GM23248 (cell line): ENCODE results near the gene GABBR2. TPM values are rescaled to one million over a fixed set of nuclear protein-coding genes. Genes with fewer than 3 reads are reported as not detected.

Experiments
- DNase-seq: peaks from one replicate; pipeline ENCODE4 v3.0.0-alpha.2; 2015
- H2AFZ ChIP-seq: fragments of 200-600 bp; sonication (generic); 2 replicates; pipeline ENCODE4 v1.6.1; 2016; ENCODE audit warnings: antibody characterized with exemption
- H3F3A ChIP-seq: fragments of 200-600 bp; sonication (generic); 2 replicates; pipeline ENCODE4 v1.6.1; 2016; ENCODE audit warnings: mild to moderate bottlenecking, antibody characterized with exemption, mixed run types; ENCODE audit not compliant: insufficient read depth
- H3K27ac ChIP-seq: fragments of 200-600 bp; sonication (generic); 2 replicates; pipeline ENCODE4 v1.5.1; 2016; ENCODE audit warnings: mild to moderate bottlenecking
- H3K27me3 ChIP-seq: fragments of 200-600 bp; sonication (generic); replicated peaks from 2 replicates; pipeline ENCODE4 v1.6.1; 2016; ENCODE audit warnings: mild to moderate bottlenecking; ENCODE audit not compliant: insufficient read depth
- H3K36me3 ChIP-seq: fragments of 200-600 bp; sonication (generic); 2 replicates; pipeline ENCODE4 v1.6.1; 2016; ENCODE audit warnings: low read depth, mild to moderate bottlenecking
- H3K4me1 ChIP-seq: fragments of 200-600 bp; sonication (generic); 2 replicates; pipeline ENCODE4 v1.6.1; 2016; ENCODE audit warnings: mild to moderate bottlenecking; ENCODE audit not compliant: insufficient read depth
- H3K4me2 ChIP-seq: fragments of 200-600 bp; sonication (generic); one replicate; pipeline ENCODE4 v1.6.1; 2016; ENCODE audit warnings: mild to moderate bottlenecking; ENCODE audit not compliant: unreplicated experiment
- H3K4me3 ChIP-seq: fragments of 200-600 bp; sonication (generic); 2 replicates; pipeline ENCODE4 v1.5.1; 2016; ENCODE audit warnings: mild to moderate bottlenecking
- H3K79me2 ChIP-seq: fragments of 200-600 bp; sonication (generic); 2 replicates; pipeline ENCODE4 v1.6.1; 2016; ENCODE audit warnings: mild to moderate bottlenecking; ENCODE audit not compliant: insufficient read depth
- H3K9ac ChIP-seq: fragments of 200-600 bp; sonication (generic); 2 replicates; pipeline ENCODE4 v1.6.1; 2016; ENCODE audit warnings: mild to moderate bottlenecking
- H3K9me2 ChIP-seq: fragments of 200-600 bp; sonication (generic); 2 replicates; pipeline ENCODE4 v1.6.1; 2016; ENCODE audit warnings: mixed run types, mild to moderate bottlenecking, moderate library complexity; ENCODE audit not compliant: insufficient read depth
- H3K9me3 ChIP-seq: fragments of 200-600 bp; sonication (generic); one replicate; pipeline ENCODE4 v1.6.1; 2017; ENCODE audit warnings: low read depth
- H4K20me1 ChIP-seq: fragments of 200-600 bp; sonication (generic); 2 replicates; pipeline ENCODE4 v1.6.0; 2016; ENCODE audit not compliant: insufficient read depth
- EZH2 ChIP-seq: fragments of 200-600 bp; sonication (generic); IDR thresholded peaks from 2 replicates; pipeline ENCODE4 v1.6.1; 2018; ENCODE audit warnings: antibody characterized with exemption, mild to moderate bottlenecking; ENCODE audit not compliant: insufficient read depth, poor library complexity, severe bottlenecking
- EZH2phosphoT487 ChIP-seq: fragments of 200-600 bp; sonication (generic); IDR thresholded peaks from 2 replicates; pipeline ENCODE4 v1.6.1; 2018; ENCODE audit warnings: antibody characterized with exemption, moderate library complexity, mild to moderate bottlenecking, low read depth; ENCODE audit not compliant: insufficient read depth
- WGBS, 2 experiments: methylation state at CpG; one replicate each; pipeline ENCODE4 v1.1.6; 2015 to 2017; ENCODE audit warnings: low lambda C conversion rate in 2 of 2, low coverage in 1 of 2; ENCODE audit errors: missing lambda C conversion rate in 2 of 2; 5-methylcytosine and 5-hydroxymethylcytosine counted together
- in situ Hi-C: fragments of 300-500 bp; cut with MboI; formaldehyde crosslinking; loops from 2 replicates; pipeline ENCODE4 v1.15.0; 2020
- polyA plus RNA-seq: library from polyadenylated mRNA; unstranded; fragments of >200 nt; fragmentation: Nextera tagmentation; extraction: Ambion mirVana; gene quantifications from 2 replicates; pipeline ENCODE4 v1.2.1, GENCODE V29; 2016
- total RNA-seq: library from RNA; depleted of rRNA; stranded (reverse); fragments of >200 nt; shearing (Covaris generic); gene quantifications from 2 replicates; pipeline ENCODE4 v1.2.3, GENCODE V29; 2014

GABBR2 gene
- total and polyA plus RNA-seq, 2 experiments from 2014 or later, result 7.5 to 13.4 TPM

DNA sequence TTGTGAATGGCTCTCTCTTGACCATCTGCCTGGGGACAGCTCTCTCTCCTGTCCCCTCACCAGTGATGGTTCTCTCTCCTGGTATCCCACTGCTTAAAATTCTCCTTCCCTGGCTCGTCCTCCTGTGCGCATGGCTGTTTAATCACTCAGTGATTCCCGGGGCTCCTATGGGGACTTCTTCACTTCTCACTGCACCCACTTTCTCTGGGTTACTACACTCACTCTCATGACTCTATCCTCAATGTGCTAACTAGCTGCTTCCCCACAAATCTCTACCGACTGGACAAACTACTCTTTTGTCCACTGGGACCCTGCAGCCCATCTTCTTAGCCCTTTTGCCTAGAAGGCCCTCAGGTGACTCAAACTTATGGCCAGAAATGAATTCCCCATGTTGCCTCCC lies 364.2 kb downstream of the GABBR2 start:
- no peak overlapping the region for H3K4me3 ChIP-seq
- H3K4me1 ChIP-seq, result no peaks in the 10 kb centered on the region
- no peak for DNase-seq
- H3K36me3 ChIP-seq, result no peaks in the 10 kb centered on the region
- H3K27me3 ChIP-seq, result no peaks in the 10 kb centered on the region
- no peaks in the 10 kb centered on the region for H4K20me1 ChIP-seq
- TF ChIP-seq EZH2phosphoT487, result no peak
- no peak for TF ChIP-seq EZH2
- no peak overlapping the region for H3K27ac ChIP-seq
- no peak overlapping the region for H3K4me2 ChIP-seq
- 56 to 62% methylated on average over 4 of the region's 4 CpGs for WGBS, 2 experiments
- H3K9me2 ChIP-seq, result no peaks in the 10 kb centered on the region
- no peaks in the 10 kb centered on the region for H3F3A ChIP-seq
- H3K9me3 ChIP-seq, result no peaks in the 10 kb centered on the region
- no peaks in the 10 kb centered on the region for H3K79me2 ChIP-seq
- no peak overlapping the region for H2AFZ ChIP-seq
- H3K9ac ChIP-seq, result no peak overlapping the region
- in situ Hi-C loops, result no loop called here

DNA sequence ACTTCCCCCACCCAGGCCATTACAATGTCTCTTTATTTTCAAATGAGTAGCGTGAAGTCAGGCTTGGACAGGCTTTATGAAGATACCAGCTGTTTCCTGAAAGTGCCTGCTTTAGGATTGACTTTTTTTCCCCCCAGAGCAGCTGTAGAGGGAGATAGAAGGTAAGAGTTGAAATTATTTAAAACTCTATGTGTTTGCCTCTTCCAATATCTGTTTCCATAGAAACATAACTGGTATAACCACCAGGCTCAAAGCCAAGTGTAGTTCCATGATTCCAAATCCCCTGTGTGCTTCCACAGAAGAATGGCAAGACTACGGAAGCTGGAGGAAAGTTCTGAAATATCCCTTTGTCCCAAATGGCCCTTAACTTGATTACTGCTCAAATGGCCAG lies 365.9 kb downstream of the GABBR2 start:
- H2AFZ ChIP-seq, result no peak overlapping the region
- H3K4me1 ChIP-seq, result no peaks in the 10 kb centered on the region
- no peaks in the 10 kb centered on the region for H3F3A ChIP-seq
- no peaks in the 10 kb centered on the region for H3K36me3 ChIP-seq
- DNase-seq, result no peak
- H3K9me2 ChIP-seq, result no peaks in the 10 kb centered on the region
- no peak overlapping the region for H3K27ac ChIP-seq
- TF ChIP-seq EZH2 (no peak), EZH2phosphoT487 (no peak)
- in situ Hi-C loops, result no loop called here
- no peaks in the 10 kb centered on the region for H4K20me1 ChIP-seq
- no peak overlapping the region for H3K9ac ChIP-seq
- H3K4me3 ChIP-seq, result no peak overlapping the region
- no peak overlapping the region for H3K4me2 ChIP-seq
- 70 to 75% methylated on average over 2 of the region's 2 CpGs for WGBS, 2 experiments
- no peaks in the 10 kb centered on the region for H3K79me2 ChIP-seq
- no peaks in the 10 kb centered on the region for H3K9me3 ChIP-seq
- no peaks in the 10 kb centered on the region for H3K27me3 ChIP-seq

DNA sequence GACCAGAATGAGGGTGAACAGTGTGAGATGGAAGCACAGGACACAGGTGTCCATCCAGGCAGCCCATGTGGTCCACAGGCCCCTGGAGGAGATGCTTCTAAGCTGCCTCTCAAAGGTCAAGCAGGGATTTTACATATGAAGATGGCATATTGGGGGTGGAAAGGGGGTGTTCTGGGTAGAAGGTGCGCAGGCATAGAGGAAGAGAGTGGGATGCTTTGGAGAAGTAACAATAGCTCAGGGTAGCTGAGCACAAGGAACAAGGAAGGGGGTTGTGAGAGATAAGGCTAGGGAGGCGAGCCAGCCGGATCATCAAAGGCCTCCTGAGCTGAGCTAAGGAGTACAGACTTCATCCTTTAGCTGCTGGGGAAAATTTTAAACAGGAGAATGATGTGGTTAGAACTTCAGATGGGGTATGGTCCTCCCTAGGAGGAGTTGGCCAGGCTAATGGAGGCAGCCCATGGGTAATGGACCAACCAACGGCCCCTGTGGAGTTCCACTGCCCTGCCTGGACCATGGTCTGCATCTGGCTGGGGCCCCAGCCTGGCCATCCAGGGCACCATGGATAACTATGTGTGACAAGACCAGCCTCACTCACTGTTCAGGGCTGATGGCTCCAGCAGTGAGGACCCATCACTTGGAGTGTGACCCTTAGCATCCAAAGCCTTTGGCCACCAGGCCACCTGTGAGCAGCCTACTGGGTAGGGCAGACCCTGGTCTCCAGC lies 366.5 kb downstream of the GABBR2 start:
- Histone ChIP-seq H3F3A (no peaks in the 10 kb centered on the region), H3K4me2 (no peak overlapping the region), H2AFZ (no peak overlapping the region), H3K27me3 (no peaks in the 10 kb centered on the region), H3K79me2 (no peaks in the 10 kb centered on the region), H3K4me3 (no peak overlapping the region), H3K9me2 (no peaks in the 10 kb centered on the region), H3K9ac (no peak overlapping the region), H3K36me3 (no peaks in the 10 kb centered on the region), H3K9me3 (no peaks in the 10 kb centered on the region), H3K27ac (no peak overlapping the region), H4K20me1 (no peaks in the 10 kb centered on the region), H3K4me1 (no peaks in the 10 kb centered on the region)
- WGBS, 2 experiments, result 73 to 75% methylated on average over 4 of the region's 4 CpGs
- no peak for DNase-seq
- in situ Hi-C loops, result no loop called here
- TF ChIP-seq EZH2, result no peak
- TF ChIP-seq EZH2phosphoT487, result no peak

DNA sequence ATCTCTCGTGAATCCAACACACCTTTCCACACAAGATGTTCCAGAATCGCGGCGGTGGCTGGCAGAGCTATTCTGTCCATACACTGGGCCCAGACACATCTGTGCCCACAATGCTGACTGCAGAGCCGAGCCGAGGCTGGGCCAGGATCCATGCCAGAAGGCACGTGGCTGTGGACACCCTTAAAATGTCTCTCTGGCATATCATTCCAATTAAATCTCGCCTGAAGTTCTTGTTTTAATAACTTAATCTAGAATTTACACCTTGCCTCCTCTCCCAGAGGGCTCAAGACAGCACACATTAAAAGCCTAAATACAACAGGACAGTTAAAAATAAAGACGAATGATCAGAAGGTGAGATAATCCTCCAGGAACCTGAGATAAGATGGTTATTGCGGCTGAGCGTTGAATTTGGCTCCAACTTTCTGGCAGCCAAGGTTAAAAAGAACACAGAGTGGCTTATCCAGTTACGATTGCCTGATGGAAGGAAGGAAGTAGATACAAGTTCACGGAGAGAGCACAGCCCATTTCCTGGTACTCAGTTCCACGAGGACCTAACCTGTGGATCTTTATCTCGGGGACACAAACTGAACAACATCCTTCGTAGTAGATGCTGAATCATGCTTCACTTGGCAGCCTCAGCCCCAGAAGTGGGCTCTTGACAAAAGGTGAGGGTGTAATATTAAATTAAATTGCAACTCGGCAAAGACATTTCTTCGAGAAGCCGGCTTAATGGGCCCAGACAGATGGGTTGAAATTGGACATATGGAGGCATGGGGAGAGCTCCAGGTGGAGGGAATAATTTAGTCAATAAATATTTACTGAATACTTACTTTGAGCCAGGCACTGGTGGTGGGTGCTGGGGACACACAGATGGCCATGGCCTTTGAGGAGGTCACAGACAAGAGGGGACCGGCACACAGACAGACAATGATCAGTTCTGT lies 367.3 kb downstream of the GABBR2 start:
- H3K4me2 ChIP-seq, result no peak overlapping the region
- H3K27ac ChIP-seq, result no peak overlapping the region
- no peaks in the 10 kb centered on the region for H3K9me2 ChIP-seq
- H3K79me2 ChIP-seq, result no peaks in the 10 kb centered on the region
- no peak overlapping the region for H3K9ac ChIP-seq
- no peaks in the 10 kb centered on the region for H3K36me3 ChIP-seq
- H3K9me3 ChIP-seq, result no peaks in the 10 kb centered on the region
- H3F3A ChIP-seq, result no peaks in the 10 kb centered on the region
- no peak overlapping the region for H3K4me3 ChIP-seq
- no peaks in the 10 kb centered on the region for H3K4me1 ChIP-seq
- WGBS, 2 experiments, result 72 to 74% methylated on average over 20 of the region's 20 CpGs
- no peak for TF ChIP-seq EZH2
- DNase-seq, result no peak
- H3K27me3 ChIP-seq, result no peaks in the 10 kb centered on the region
- no peak overlapping the region for H2AFZ ChIP-seq
- in situ Hi-C loops, result no loop called here
- H4K20me1 ChIP-seq, result no peaks in the 10 kb centered on the region
